Panc1 (cell line): ENCODE results near the gene ARHGAP32. TPM values are rescaled to one million over a fixed set of nuclear protein-coding genes. Genes with fewer than 3 reads are reported as not detected.

Experiments used
- ATAC-seq: fragments of 200-7000 bp; cut with Tn5 transposase; 2 replicates; pipeline ENCODE4 v1.9.1; 2020; ENCODE audit warnings: mild to moderate bottlenecking, moderate library complexity
- BruUV-seq: library from RNA; stranded (reverse); fragments of 400-500 nt; replicated peaks from 2 replicates; lab custom pipeline; 2021; lab: Mats Ljungman, UMichigan
- CTCF ChIA-PET: fragments of 300-600 bp; sonication (Branson Sonifier 250); formaldehyde crosslinking; loops from one replicate; lab custom pipeline; 2022; ENCODE audit warnings: antibody characterized with exemption; lab: Charles Lee
- POLR2A ChIA-PET: fragments of 300-600 bp; sonication (Branson Sonifier 250); formaldehyde crosslinking; loops from one replicate; lab custom pipeline; 2022; ENCODE audit warnings: antibody characterized with exemption; lab: Charles Lee
- DNase-seq: peaks from one replicate; pipeline ENCODE4 v3.0.0-alpha.2; 2010; ENCODE audit warnings: low read depth, low spot score
- H3K27ac ChIP-seq: 2 replicates; pipeline ENCODE4 v1.5.1; 2011; ENCODE audit warnings: mild to moderate bottlenecking, low read length, inconsistent platforms
- H3K27me3 ChIP-seq: fragments of 200-500 bp; sonication (Bioruptor generic); 2 replicates; pipeline ENCODE4 v1.6.0; 2014; ENCODE audit warnings: low read length, inconsistent platforms; ENCODE audit not compliant: control insufficient read depth, insufficient read depth
- H3K36me3 ChIP-seq: fragments of 200-500 bp; sonication (Bioruptor generic); 2 replicates; pipeline ENCODE4 v1.5.1; 2014; ENCODE audit warnings: inconsistent platforms, mild to moderate bottlenecking, low read length, moderate library complexity; ENCODE audit not compliant: control insufficient read depth, insufficient read depth
- H3K4me1 ChIP-seq: 2 replicates; pipeline ENCODE4 v1.5.1; 2011; ENCODE audit warnings: inconsistent platforms, mild to moderate bottlenecking, low read length, moderate library complexity; ENCODE audit not compliant: control insufficient read depth, insufficient read depth
- H3K4me3 ChIP-seq, 2 experiments: 2 replicates each; pipeline ENCODE4 v1.5.1; 2011 to 2012; ENCODE audit warnings: low read depth in 2 of 2, low read length in 2 of 2, mild to moderate bottlenecking in 2 of 2, inconsistent platforms in 1 of 2, moderate library complexity in 1 of 2
- H3K9me3 ChIP-seq: fragments of 200-500 bp; sonication (Bioruptor generic); 2 replicates; pipeline ENCODE4 v1.5.1; 2014; ENCODE audit warnings: low read depth, mild to moderate bottlenecking, inconsistent platforms, low read length, moderate library complexity; ENCODE audit not compliant: control insufficient read depth, insufficient read depth
- POLR2AphosphoS5 ChIP-seq: IDR thresholded peaks from 2 replicates; pipeline ENCODE4 v1.6.1; 2012; ENCODE audit warnings: mild to moderate bottlenecking, low read depth, low read length, moderate library complexity
- SIN3A ChIP-seq: IDR thresholded peaks from 2 replicates; pipeline ENCODE4 v1.6.1; 2012; ENCODE audit warnings: low read depth, mild to moderate bottlenecking, low read length, moderate library complexity, borderline replicate concordance; ENCODE audit not compliant: insufficient read depth
- TCF7L2 ChIP-seq: IDR thresholded peaks from 2 replicates; pipeline ENCODE4 v1.6.1; 2011; ENCODE audit warnings: mild to moderate bottlenecking, low read depth, low read length, inconsistent platforms
- in situ Hi-C: cut with HindIII; loops from 2 replicates; pipeline ENCODE4 v1.10.0; 2016; ENCODE audit warnings: low sequenced_read_pairs, low pct_unique_long_range_greater_than_20kb
- intact Hi-C: fragments of 100-400 bp; cut with micrococcal nuclease; formaldehyde crosslinking; loops from one replicate; pipeline ENCODE4 v1.10.0; 2022; ENCODE audit not compliant: unreplicated experiment
- total RNA-seq: library from RNA; stranded (reverse); gene quantifications from one replicate; pipeline ENCODE4 v1.2.1, GENCODE V29; 2021; ENCODE audit not compliant: unreplicated experiment
- TF ChIP-seq, protein P1 (sequence below), 2 experiments: IDR thresholded peaks; 2 replicates each; pipeline ENCODE4 v1.6.1; 2011 to 2012; ENCODE audit warnings: low read depth in 2 of 2, control low read depth in 1 of 2, low read length in 1 of 2, mild to moderate bottlenecking in 1 of 2, moderate library complexity in 1 of 2; ENCODE audit not compliant: insufficient read depth in 1 of 2
- TF ChIP-seq, protein P2 (sequence below): fragments of 450-650 bp; IDR thresholded peaks from 2 replicates; pipeline ENCODE4 v1.5.1; 2017; ENCODE audit warnings: mild to moderate bottlenecking

ARHGAP32 gene
- total RNA-seq, 1 experiment from 2014 or later = 44.6 TPM

DNA sequence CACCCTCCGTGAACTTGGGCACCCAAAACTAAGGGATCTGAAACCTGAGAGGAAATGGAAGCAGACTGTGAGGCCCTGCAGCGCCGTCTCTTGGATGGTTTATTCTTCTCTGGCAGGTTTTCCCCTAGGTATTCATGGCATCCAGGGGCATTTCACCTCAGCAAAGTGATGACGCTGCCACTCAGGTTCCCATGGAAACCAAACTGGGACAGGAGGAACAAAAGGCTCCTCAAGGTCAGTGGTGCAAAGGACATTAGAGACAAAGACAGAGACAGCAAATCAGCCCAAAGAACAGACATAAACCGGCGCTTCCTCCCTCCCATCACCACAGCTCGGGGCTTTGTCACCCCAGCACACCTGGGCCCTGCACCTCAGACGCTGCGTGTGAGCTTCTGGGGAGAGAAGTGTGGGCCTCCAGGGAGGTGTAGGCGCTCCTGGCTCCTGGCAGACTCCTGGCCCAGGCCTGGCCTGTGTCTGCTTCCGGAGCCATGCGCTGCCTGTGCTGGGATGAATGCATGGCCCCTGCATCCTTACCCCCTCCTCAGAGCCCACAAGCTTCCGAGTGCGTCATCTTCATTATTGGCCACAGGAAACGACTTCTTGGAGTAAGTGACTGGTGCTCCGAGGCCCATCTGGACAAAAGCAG, 255.4 kb downstream of the ARHGAP32 start:
- CTCF ChIA-PET = interaction anchor here (1.9 kb wide), 1 partner anchor 20 kb away, joined by 4 read pairs; no protein-coding TSS in a partner anchor
- Histone ChIP-seq H3K36me3 (no peaks in the 10 kb centered on the region), H3K4me1 (no peaks in the 10 kb centered on the region), H3K9me3 (no peaks in the 10 kb centered on the region), H3K27me3 (no peaks in the 10 kb centered on the region), H3K4me3 (no peak overlapping the region), H3K27ac (no peak overlapping the region)
- no TSS peak for BruUV-seq
- TF ChIP-seq TCF7L2 (no peak), SIN3A (no peak), POLR2AphosphoS5 (no peak)
- TF ChIP-seq, protein P1, sequence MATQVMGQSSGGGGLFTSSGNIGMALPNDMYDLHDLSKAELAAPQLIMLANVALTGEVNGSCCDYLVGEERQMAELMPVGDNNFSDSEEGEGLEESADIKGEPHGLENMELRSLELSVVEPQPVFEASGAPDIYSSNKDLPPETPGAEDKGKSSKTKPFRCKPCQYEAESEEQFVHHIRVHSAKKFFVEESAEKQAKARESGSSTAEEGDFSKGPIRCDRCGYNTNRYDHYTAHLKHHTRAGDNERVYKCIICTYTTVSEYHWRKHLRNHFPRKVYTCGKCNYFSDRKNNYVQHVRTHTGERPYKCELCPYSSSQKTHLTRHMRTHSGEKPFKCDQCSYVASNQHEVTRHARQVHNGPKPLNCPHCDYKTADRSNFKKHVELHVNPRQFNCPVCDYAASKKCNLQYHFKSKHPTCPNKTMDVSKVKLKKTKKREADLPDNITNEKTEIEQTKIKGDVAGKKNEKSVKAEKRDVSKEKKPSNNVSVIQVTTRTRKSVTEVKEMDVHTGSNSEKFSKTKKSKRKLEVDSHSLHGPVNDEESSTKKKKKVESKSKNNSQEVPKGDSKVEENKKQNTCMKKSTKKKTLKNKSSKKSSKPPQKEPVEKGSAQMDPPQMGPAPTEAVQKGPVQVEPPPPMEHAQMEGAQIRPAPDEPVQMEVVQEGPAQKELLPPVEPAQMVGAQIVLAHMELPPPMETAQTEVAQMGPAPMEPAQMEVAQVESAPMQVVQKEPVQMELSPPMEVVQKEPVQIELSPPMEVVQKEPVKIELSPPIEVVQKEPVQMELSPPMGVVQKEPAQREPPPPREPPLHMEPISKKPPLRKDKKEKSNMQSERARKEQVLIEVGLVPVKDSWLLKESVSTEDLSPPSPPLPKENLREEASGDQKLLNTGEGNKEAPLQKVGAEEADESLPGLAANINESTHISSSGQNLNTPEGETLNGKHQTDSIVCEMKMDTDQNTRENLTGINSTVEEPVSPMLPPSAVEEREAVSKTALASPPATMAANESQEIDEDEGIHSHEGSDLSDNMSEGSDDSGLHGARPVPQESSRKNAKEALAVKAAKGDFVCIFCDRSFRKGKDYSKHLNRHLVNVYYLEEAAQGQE (IDR thresholded peaks at IDR 0.05; ENCODE audit: insufficient read depth in 1 of 2, low read depth in 2 of 2, low read length in 1 of 2) = no peak
- TF ChIP-seq, protein P2, sequence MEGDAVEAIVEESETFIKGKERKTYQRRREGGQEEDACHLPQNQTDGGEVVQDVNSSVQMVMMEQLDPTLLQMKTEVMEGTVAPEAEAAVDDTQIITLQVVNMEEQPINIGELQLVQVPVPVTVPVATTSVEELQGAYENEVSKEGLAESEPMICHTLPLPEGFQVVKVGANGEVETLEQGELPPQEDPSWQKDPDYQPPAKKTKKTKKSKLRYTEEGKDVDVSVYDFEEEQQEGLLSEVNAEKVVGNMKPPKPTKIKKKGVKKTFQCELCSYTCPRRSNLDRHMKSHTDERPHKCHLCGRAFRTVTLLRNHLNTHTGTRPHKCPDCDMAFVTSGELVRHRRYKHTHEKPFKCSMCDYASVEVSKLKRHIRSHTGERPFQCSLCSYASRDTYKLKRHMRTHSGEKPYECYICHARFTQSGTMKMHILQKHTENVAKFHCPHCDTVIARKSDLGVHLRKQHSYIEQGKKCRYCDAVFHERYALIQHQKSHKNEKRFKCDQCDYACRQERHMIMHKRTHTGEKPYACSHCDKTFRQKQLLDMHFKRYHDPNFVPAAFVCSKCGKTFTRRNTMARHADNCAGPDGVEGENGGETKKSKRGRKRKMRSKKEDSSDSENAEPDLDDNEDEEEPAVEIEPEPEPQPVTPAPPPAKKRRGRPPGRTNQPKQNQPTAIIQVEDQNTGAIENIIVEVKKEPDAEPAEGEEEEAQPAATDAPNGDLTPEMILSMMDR = no peak
- DNase-seq (no peak), ATAC-seq (no peak)
- in situ Hi-C loops = no loop called here
- intact Hi-C loops = no loop called here
- POLR2A ChIA-PET = no interaction called here

DNA sequence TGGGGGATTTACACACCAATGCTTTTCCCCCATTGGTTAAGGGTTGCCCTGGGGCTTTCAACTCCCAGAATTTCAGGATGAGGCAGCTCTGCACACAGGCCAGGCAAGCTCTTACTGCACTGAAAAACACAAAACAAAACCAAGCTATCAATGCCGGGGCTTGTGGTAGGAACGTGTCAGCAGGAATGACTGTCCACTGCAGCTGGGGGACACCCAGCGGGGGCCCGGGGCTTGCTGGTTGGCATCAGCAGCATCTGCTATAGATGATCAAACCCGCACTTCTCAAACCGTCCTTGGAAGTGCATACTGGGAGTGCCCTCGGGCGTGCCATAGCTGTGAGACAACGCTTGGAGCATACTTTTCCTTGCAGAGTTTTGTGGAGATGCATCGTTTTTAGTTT, 257.2 kb downstream of the ARHGAP32 start:
- BruUV-seq = no TSS peak
- TF ChIP-seq, protein P2 = no peak
- no peak for TF ChIP-seq POLR2AphosphoS5
- no peak for TF ChIP-seq TCF7L2
- TF ChIP-seq SIN3A = no peak
- TF ChIP-seq, protein P1 (IDR thresholded peaks at IDR 0.05; ENCODE audit: insufficient read depth in 1 of 2, low read depth in 2 of 2, low read length in 1 of 2) = no peak
- Histone ChIP-seq H3K9me3 (no peaks in the 10 kb centered on the region), H3K4me3 (no peak overlapping the region), H3K4me1 (no peaks in the 10 kb centered on the region), H3K27ac (no peak overlapping the region), H3K36me3 (no peaks in the 10 kb centered on the region), H3K27me3 (no peaks in the 10 kb centered on the region)
- ATAC-seq (no peak), DNase-seq (no peak)
- CTCF ChIA-PET = no interaction called here
- intact Hi-C loops = no loop called here
- POLR2A ChIA-PET = no interaction called here
- in situ Hi-C loops = no loop called here
